HL-60 (cell line): ENCODE measurements around the gene TBC1D22A.

ENCODE experiments used
- DNase-seq, 2 experiments: peaks; one replicate each; pipeline ENCODE4 v3.0.0-alpha.2; 2010 to 2020; ENCODE audit warnings: low read depth in 1 of 2, low spot score in 1 of 2
- H3K27ac ChIP-seq: fragments of 250-450 bp; sonication (Bioruptor Pico); replicated peaks from 2 replicates; pipeline ENCODE4 v1.5.1; 2020; ENCODE audit warnings: mild to moderate bottlenecking, moderate library complexity
- H3K27me3 ChIP-seq: fragments of 250-450 bp; sonication (Bioruptor Pico); 2 replicates; pipeline ENCODE4 v1.5.1; 2021; ENCODE audit warnings: mild to moderate bottlenecking, moderate library complexity; ENCODE audit not compliant: insufficient read depth, poor library complexity, severe bottlenecking
- H3K4me3 ChIP-seq: replicated peaks from 2 replicates; pipeline ENCODE4 v1.5.1; 2011; ENCODE audit warnings: mild to moderate bottlenecking, control low read depth, low read length; ENCODE audit not compliant: insufficient read depth
- CTCF ChIP-seq: IDR thresholded peaks from one replicate; pipeline ENCODE4 v1.5.1; 2011; ENCODE audit warnings: low read length, control low read depth, inconsistent platforms; ENCODE audit not compliant: insufficient read depth
- GABPA ChIP-seq: IDR thresholded peaks from 2 replicates; pipeline ENCODE4 v1.6.1; 2012; ENCODE audit warnings: low read depth
- POLR2AphosphoS5 ChIP-seq: IDR thresholded peaks from 2 replicates; pipeline ENCODE4 v1.6.1; 2012; ENCODE audit warnings: low read depth
- REST ChIP-seq: IDR thresholded peaks from 2 replicates; pipeline ENCODE4 v1.6.1; 2012; ENCODE audit warnings: low read depth; ENCODE audit not compliant: insufficient replicate concordance
- SPI1 ChIP-seq: IDR thresholded peaks from 2 replicates; pipeline ENCODE4 v1.6.1; 2012; ENCODE audit warnings: low read depth, mild to moderate bottlenecking, borderline replicate concordance

TBC1D22A gene

GRCh38 chr22:46966495-46966845, 204.0 kb downstream of the TBC1D22A start:
- no peak overlapping the region for H3K4me3 ChIP-seq
- no peak for DNase-seq
- TF ChIP-seq SPI1 (no peak), REST (no peak), GABPA (no peak)
- no peaks in the 10 kb centered on the region for H3K27me3 ChIP-seq
- no peak overlapping the region for H3K27ac ChIP-seq

- TF ChIP-seq REST (no peak), SPI1 (no peak), GABPA (no peak), CTCF (no peak), POLR2AphosphoS5 (no peak)
- H3K27me3 ChIP-seq: no peaks in the 10 kb centered on the region
- DNase-seq: no peak
Observed at GRCh38 chr22:46966846-46967245, 204.4 kb downstream of the TBC1D22A start.

GRCh38 chr22:46967445-46968358, 205.3 kb downstream of the TBC1D22A start:
- Histone ChIP-seq H3K4me3 (no peak overlapping the region), H3K27me3 (no peaks in the 10 kb centered on the region), H3K27ac (no peak overlapping the region)
- TF ChIP-seq GABPA (no peak), CTCF (no peak), REST (no peak), POLR2AphosphoS5 (no peak), SPI1 (no peak)
- DNase-seq: no peak

More at GRCh38 chr22:46966846-46967245, 204.4 kb downstream of the TBC1D22A start:
- no peak overlapping the region for H3K27ac ChIP-seq
- H3K4me3 ChIP-seq: no peak overlapping the region
